Head of caudate nucleus (tissue), 42 donors: Measurements from ENCODE around the gene SRRD.

Source experiments
- DNase-seq, 42 donors: peaks; one replicate each; pipeline versions ENCODE4 v3.0.0 to v3.0.0-alpha.2; 2020 to 2021; ENCODE audit warnings: mixed read lengths in 7 of 42
- intact Hi-C: fragments of 100-400 bp; cut with DNase I; formaldehyde crosslinking; loops from one replicate; pipeline ENCODE4 v1.15.0; 2022

Gene SRRD

DNA sequence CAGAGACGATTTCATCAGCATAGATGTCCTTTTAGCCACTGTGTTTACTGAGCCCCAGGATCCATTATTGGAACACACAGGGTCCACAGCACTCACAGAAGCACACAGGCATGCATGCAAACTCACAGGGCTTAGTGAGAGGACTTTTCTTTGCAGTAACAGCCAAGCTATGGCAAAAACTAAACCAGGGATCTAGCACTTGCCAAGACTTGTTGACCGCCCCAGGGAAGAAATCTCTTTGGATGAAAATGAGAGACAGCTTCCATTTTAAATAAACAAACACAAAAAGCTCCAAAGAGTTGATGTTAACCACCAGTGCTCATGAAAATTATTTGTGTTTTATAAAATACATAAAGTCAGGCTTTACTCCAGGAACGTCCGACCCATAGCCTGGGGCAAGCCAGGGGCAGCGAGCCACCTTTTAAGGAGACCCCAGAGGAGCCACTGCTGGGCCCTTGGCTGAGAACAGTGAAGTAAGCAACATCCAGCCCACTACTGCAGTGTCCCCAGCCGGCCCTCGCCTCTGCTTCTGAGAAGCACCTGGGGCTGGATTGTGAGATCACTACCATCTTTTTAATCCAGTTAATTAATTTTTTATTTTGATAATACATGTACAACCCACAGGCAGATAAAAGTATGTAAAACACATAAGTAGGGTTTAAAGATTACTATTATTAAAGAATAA lies 50.6 kb downstream of the SRRD start:
- no peak for DNase-seq
- intact Hi-C loops, result no loop called here

DNA sequence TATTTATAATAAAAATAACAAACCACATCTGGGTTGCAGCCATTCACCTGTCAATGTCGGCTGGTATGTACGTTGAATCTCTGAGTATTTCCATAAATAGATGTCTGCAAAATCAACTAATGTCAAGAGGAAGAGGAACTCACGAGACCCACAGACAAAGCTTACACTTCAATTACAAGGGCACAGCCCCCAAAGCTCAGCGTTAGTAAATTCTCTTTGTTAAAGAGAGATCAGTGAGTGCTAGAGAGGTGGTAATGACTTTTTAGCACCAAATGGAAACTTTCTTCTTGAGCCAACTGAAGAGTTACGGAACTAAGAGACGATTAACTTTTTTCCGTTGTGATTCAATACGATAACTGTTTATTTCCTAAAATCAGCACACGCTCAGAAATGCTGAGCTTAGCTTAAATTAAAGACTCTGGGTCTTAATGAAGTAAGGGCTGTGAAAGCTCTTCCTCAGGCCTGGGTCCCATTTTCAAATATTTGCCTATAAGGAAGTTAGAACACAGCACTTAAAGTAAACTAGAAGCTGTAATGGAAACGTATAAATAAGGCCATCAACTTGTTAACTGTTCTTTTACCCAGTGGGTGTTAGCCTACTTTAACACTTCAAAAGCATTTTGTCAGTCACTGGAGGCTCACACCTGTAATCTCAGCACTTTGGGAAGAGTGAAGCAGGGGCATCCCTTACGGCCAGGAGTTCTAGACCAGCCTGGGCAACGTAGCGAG lies 51.4 kb downstream of the SRRD start:
- no peak for DNase-seq
- intact Hi-C loops, result no loop called here

DNA sequence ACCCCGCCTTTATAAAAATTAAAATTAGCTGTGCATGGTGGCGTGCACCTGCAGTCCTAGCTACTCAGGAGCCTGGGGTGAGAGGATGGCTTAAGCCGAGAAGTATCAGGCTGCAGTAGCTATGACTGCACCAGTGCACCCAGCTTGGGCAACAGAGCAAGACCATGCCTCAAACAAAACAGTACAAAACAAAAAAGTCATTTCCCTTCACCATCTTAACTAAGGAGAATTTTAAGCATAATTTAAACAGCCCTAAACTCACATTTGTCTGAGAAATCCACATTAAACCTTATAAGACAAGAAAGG lies 51.9 kb downstream of the SRRD start:
- intact Hi-C loops, result no loop called here
- no peak for DNase-seq

DNA sequence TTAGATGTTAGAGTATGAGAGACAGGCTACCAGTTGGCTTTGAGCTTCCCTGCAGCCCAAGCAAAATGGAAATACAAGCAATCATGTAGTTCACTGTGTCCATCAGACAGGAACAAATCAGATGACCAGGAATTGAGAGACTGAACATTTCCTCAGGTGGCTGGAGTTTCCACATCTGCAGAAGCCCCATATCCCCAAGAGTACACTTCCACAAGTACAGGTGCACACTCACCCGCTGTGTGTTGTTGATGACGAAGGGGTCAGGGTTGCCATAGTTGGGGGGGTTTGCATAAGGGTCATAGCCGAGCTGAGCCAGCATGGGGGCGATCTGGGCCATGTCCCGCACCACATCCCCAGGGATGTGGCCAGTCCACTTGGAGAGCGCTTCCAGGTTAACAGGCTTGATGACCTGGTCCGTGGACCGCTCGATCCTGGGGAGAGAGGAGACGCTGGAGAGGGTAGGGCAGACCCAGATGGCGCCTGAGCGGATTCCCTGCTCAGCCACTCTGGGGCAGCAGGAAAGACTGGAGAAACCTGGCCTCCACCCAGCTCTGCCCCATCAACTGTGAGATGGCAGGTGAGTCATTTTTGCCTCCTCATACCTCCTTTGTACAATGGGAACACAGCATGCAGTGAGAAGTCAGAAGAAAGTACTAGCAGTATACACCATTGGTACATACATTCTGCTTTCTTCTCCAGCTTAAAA lies 52.5 kb downstream of the SRRD start:
- no peak for DNase-seq
- intact Hi-C loops, result no loop called here

DNA sequence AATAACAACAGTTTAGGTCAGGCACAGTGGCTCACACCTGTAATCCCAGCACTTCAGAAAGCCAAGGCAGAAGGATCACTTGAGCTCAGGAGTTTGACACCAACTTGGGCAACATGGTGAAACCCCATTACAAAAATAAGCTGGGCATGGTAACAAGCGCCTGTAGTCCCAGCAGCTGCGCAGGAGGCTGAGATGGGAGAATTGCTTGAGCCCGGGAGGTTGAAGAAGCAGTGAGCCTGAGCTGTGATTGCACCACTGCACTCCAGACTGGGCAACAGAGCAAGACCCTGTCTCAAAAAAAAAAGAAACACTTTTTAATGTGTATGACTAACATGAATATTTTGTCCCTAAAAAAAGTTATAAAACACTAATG lies 53.1 kb downstream of the SRRD start:
- intact Hi-C loops, result no loop called here
- no peak for DNase-seq

DNA sequence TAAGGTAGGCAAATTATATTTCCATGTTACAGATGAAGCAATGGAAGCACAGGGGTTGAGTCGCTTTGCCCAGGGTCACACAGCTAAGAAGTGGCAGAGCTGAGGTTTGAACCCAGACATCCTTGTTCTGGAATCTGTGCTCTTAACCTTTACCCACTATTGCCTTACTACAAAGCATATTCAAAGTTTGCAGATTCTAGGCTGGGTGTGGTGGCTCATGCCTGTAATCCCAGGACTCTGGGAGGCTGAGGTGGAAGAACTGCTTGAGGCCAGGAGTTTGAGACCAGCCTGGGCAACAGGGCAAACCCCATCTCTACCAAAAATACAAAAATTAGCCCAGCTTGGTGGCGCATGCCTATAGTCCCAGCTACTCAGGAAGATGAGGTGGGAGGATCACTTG lies 56.4 kb downstream of the SRRD start:
- DNase-seq, result no peak
- intact Hi-C loops, result no loop called here

DNA sequence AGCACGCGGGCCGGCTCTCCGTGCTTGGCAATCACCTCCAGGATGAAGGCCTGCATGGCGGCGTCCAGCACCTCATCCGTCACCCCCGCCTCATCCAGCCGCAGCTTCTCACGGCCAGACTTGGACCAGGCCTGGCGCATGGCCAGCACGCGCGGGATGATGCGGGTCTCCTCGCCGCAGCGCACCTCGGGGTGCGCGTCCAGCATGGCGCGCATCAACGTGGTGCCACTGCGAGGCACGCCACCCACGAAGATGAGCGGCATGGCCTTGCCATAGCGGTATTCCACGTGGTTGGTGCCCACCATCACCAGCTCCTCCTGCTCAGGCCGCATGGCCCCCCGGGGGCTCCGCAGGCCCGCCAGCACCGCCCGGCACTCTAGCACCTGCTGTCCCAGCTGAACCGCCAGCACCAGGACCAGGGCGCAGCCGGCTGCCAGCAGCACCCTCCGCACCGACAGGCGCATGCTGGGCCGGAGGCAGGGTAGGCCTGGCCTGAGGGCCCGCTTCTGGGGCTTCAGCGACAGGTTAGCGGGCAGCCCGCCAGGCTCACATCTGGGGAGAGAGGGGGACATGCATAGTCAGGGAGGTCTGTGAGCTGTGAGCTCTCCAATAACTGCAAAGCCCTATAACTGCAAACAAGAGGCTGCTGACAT lies 57.6 kb downstream of the SRRD start:
- DNase-seq, result no peak
- intact Hi-C loops, result no loop called here

DNA sequence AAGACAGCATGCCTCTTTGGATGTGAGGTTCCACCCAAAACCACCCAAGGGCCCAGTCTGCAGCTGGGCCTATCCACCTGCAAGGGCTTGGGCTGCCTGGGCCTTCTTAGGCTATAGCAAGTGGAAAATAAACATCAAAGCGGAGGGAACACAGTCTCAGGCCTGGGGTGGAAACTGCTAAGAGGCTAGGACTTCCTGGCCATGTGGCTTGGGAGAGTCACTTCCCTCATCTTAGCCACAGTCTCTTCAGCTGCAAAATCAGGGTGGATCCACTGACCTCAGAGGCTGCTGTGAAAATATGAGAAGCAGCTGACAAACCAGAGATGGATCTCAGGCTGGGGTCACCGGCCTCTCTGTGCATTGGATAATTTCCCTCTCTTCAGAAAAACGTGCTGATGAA lies 59.2 kb downstream of the SRRD start:
- DNase-seq, result peak in 12 of 42 donors; percentile 10 to 56 (median 23)

More for the DNA sequence above, 59.2 kb downstream of the SRRD start:
- intact Hi-C loops, result no loop called here
